ENCODE results near the gene TYMP.
A peak's percentile ranks its signal among the peaks of the same experiment; 100 is the strongest.

The TYMP gene

GRCh38 chr22:50507991-50508884, 21.6 kb downstream of the TYMP start, which contains the start of gene NCAPH2 (continued):
- TF ChIP-seq ZNF510 (tag by site-specific recombination; IDR thresholded peaks at IDR 0.05; ENCODE audit: insufficient replicate concordance) (no peak), GLIS2 (tag by site-specific recombination; IDR thresholded peaks at IDR 0.05) (peak; percentile 88), ZBTB17 (tag by site-specific recombination; IDR thresholded peaks at IDR 0.05) (peak; percentile 63), ZNF341 (tag by site-specific recombination; IDR thresholded peaks at IDR 0.05; ENCODE audit: low read depth) (peak; percentile 83), KLF10 (tag by site-specific recombination; IDR thresholded peaks at IDR 0.05) (peak; percentile 84), ZNF362 (tag by site-specific recombination; IDR thresholded peaks at IDR 0.05) (no peak), ZBTB1 (tag by site-specific recombination; IDR thresholded peaks at IDR 0.05) (no peak), ZSCAN5A (tag by site-specific recombination; IDR thresholded peaks at IDR 0.05) (peak; percentile 56; the same call in 1 of the 2 replicates), ZNF558 (tag by site-specific recombination; IDR thresholded peaks at IDR 0.05) (no peak), ZNF140 (tag by site-specific recombination; IDR thresholded peaks at IDR 0.05) (no peak), ZNF280D (tag by site-specific recombination; IDR thresholded peaks at IDR 0.05) (0 out of 2 replicates have a peak, but pooled peaks have one; percentile 19), PRDM1 (tag by site-specific recombination; IDR thresholded peaks at IDR 0.05) (no peak), ZNF843 (tag by site-specific recombination; IDR thresholded peaks at IDR 0.05) (no peak), ZBTB44 (tag by site-specific recombination; IDR thresholded peaks at IDR 0.05) (no peak), KLF17 (tag by site-specific recombination; IDR thresholded peaks at IDR 0.05) (peak; percentile 99), ZNF561 (tag by site-specific recombination; IDR thresholded peaks at IDR 0.05; ENCODE audit: borderline replicate concordance) (0 out of 2 replicates have a peak, but pooled peaks have one; percentile 34), ZSCAN18 (tag by site-specific recombination; IDR thresholded peaks at IDR 0.05) (peak; percentile 77; the same call in 1 of the 2 replicates), ZBTB21 (tag by site-specific recombination; IDR thresholded peaks at IDR 0.05) (peak; percentile 98), ZNF600 (tag by site-specific recombination; IDR thresholded peaks at IDR 0.05) (peak; percentile 40; the same call in 1 of the 2 replicates), ZNF24 (tag by site-specific recombination; IDR thresholded peaks at IDR 0.05) (peak; percentile 75; the same call in 1 of the 2 replicates), HOXC10 (CRISPR knock-in tag; IDR thresholded peaks at IDR 0.05) (0 out of 2 replicates have a peak, but pooled peaks have one; percentile 87), ZNF571 (tag by site-specific recombination; IDR thresholded peaks at IDR 0.05) (no peak), SCRT2 (tag by site-specific recombination; IDR thresholded peaks at IDR 0.05) (0 out of 2 replicates have a peak, but pooled peaks have one; percentile 10), ZNF629 (tag by site-specific recombination; IDR thresholded peaks at IDR 0.05) (peak; percentile 99), PATZ1 (tag by site-specific recombination; IDR thresholded peaks at IDR 0.05) (peak; percentile 86), SP2 (tag by site-specific recombination; IDR thresholded peaks at IDR 0.05) (peak; percentile 87), ZNF404 (tag by site-specific recombination; IDR thresholded peaks at IDR 0.05) (no peak), ZNF324 (tag by site-specific recombination; IDR thresholded peaks at IDR 0.05) (peak; percentile 92)
